Measurements from ENCODE around the gene MOGAT3.

MOGAT3 gene

DNA sequence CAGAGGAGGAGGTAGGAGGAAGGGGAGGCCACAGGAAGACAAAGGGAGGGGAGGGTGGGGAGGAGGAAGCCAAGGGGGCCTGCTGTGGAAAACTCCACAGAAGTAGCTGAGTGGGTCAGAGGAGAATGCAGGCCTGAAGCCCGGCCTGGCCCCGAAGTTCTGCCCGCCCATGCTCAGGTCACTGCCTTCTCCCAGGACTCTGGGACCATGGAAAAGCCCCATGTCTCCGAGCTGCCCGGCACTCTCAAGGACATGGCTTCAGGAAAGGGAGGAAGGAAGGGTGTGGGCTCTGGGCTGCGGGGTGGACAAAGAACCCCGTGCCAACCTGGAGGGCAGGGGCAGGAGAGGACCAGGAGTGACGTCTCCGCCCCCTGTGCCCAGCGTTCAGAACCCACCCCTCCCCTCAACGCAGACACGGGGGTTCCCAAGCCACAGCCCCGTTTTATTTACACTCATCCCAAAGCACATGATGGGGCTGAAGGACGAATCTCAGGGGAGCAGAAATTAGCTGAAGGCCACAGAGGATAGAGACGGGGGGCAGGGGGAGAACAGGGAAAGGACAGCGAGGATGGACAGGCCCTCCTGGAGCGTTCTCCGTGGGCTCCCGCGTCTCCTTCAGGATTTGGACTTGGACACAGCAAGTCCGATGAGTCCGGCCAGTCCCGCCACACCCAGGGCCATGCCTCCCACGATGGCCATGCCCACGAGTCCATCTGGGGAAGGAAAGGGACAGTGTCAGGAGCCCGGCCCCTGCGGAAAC lies 38.5 kb upstream of the MOGAT3 start:
- H3K4me3 ChIP-seq (ENCODE audit: low read depth, low read length), result no peak overlapping the region
- no peak for TF ChIP-seq CTCF (IDR thresholded peaks at IDR 0.05; ENCODE audit: low read depth, low read length)
- H3K9me3 ChIP-seq, result no peaks in the 10 kb centered on the region
- H3K4me1 ChIP-seq, result peaks cover 15% of the 10 kb centered on the region
- no peaks in the 10 kb centered on the region for H3K27me3 ChIP-seq
- DNase-seq, result no peak
- peaks cover 5% of the 10 kb centered on the region; the same call in 1 of the 2 replicates for H3K36me3 ChIP-seq

GRCh38 chr7:101238226-101239182 lies 37.7 kb upstream of the MOGAT3 start:
- DNase-seq, result peak; percentile 67
- Histone ChIP-seq H3K4me3 (ENCODE audit: low read depth, low read length) (no peak overlapping the region), H3K27me3 (no peaks in the 10 kb centered on the region), H3K36me3 (peaks cover 5% of the 10 kb centered on the region; the same call in 1 of the 2 replicates), H3K4me1 (peaks cover 12% of the 10 kb centered on the region), H3K9me3 (no peaks in the 10 kb centered on the region)
- TF ChIP-seq CTCF (IDR thresholded peaks at IDR 0.05; ENCODE audit: low read depth, low read length), result no peak

DNA sequence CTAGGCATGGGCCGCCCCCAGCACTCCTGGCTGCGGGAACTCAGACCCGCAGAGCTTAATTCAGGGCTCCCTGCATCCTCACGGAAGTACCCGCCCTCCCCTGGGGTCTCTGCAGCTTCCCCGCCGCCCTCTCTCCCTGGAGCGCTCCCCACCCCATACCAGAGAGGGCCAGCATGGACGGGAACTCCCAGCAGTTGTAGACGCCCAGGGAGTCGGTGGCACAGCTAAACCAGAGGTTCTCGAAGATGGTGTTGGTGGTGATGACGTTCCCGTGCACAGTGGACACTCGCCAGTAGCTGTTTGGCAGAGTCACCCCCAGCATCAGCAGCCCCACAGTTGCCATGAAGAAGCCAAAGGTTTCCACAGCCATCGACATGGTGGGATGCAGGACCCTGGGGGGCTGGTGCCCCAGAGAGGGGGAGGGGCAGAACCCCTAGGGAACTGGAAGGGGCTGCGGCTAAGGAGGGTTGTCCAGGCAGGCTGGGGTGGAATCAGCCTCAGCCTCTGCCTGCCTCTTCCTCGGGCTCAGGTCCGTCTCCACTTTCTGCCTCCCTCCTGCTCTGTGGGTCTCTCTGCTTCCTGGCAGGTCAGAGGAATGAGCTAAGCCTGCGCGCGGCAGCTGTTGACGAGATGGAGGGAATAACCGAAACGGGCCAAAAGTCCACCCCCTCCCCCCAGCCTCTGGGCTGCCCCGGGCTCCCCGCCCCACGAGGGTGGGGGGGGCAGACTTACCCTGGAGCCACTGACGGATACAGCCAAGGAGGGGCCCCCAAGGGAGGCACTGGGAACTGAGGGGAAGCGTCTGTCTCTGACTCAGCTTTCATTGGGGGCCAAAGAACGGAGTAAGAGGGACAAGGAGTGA lies 36.6 kb upstream of the MOGAT3 start, which contains the start of gene CLDN15:
CLDN15 (minus strand) TSS at position 597 of the 862 bp plus-strand sequence; CDS start at position 376, 221 bp downstream.
- Histone ChIP-seq H3K27me3 (no peaks in the 10 kb centered on the region), H3K9me3 (no peaks in the 10 kb centered on the region), H3K36me3 (peaks cover 5% of the 10 kb centered on the region; the same call in 1 of the 2 replicates), H3K4me3 (ENCODE audit: low read depth, low read length) (no peak within 1 kb of the TSS), H3K4me1 (peaks cover 12% of the 10 kb centered on the region)
- DNase-seq, result no peak
- TF ChIP-seq CTCF (IDR thresholded peaks at IDR 0.05; ENCODE audit: low read depth, low read length), result no peak

GRCh38 chr7:101236292-101236835 lies 35.5 kb upstream of the MOGAT3 start:
- Histone ChIP-seq H3K27me3 (no peaks in the 10 kb centered on the region), H3K9me3 (no peaks in the 10 kb centered on the region), H3K4me3 (ENCODE audit: low read depth, low read length) (no peak overlapping the region), H3K4me1 (peaks cover 18% of the 10 kb centered on the region), H3K36me3 (peaks cover 5% of the 10 kb centered on the region; the same call in 1 of the 2 replicates)
- no peak for TF ChIP-seq CTCF (IDR thresholded peaks at IDR 0.05; ENCODE audit: low read depth, low read length)
- no peak for DNase-seq

- TF ChIP-seq CTCF (IDR thresholded peaks at IDR 0.05; ENCODE audit: low read depth, low read length), result no peak
- Histone ChIP-seq H3K27me3 (no peaks in the 10 kb centered on the region), H3K4me1 (peaks cover 18% of the 10 kb centered on the region), H3K4me3 (ENCODE audit: low read depth, low read length) (no peak overlapping the region), H3K9me3 (no peaks in the 10 kb centered on the region), H3K36me3 (peaks cover 5% of the 10 kb centered on the region; the same call in 1 of the 2 replicates)
- DNase-seq, result no peak
Measured at GRCh38 chr7:101235522-101235921, 34.7 kb upstream of the MOGAT3 start.

All from BE2C (cell line).